SK-N-SH treated with all-trans-retinoic acid at 6 μM for 48 hours (cell line): ENCODE results near the gene GPC6.
A peak's percentile ranks its signal among the peaks of the same experiment; 100 is the strongest.

ENCODE experiments used
- ATAC-seq: fragments of 200-7000 bp; cut with Tn5 transposase; 3 replicates; pipeline ENCODE4 v1.9.1; 2020; ENCODE audit warnings: mild to moderate bottlenecking, moderate library complexity
- ARNTL ChIP-seq: fragments of 450-650 bp; formaldehyde crosslinking; IDR thresholded peaks from 2 replicates; pipeline ENCODE4 v1.5.0; 2020; ENCODE audit warnings: low read depth, mild to moderate bottlenecking, moderate library complexity, borderline replicate concordance
- BACH2 ChIP-seq: fragments of 250-450 bp; sonication (Bioruptor Pico); IDR thresholded peaks from 2 replicates; pipeline ENCODE4 v1.9.0; 2021; ENCODE audit warnings: mild to moderate bottlenecking, borderline replicate concordance
- CSDC2 ChIP-seq: fragments of 250-450 bp; sonication (Bioruptor Pico); IDR thresholded peaks from 2 replicates; pipeline ENCODE4 v1.5.0; 2020; ENCODE audit warnings: mild to moderate bottlenecking, moderate library complexity
- ESRRG ChIP-seq: fragments of 250-450 bp; sonication (Bioruptor Pico); IDR thresholded peaks from 2 replicates; pipeline ENCODE4 v1.6.1; 2021; ENCODE audit warnings: mild to moderate bottlenecking
- GLIS3 ChIP-seq: fragments of 250-450 bp; sonication (Bioruptor Pico); IDR thresholded peaks from 2 replicates; pipeline ENCODE4 v1.5.0; 2020; ENCODE audit warnings: mild to moderate bottlenecking, moderate library complexity
- ISL1 ChIP-seq: fragments of 250-450 bp; sonication (Bioruptor Pico); IDR thresholded peaks from 2 replicates; pipeline ENCODE4 v2.1.2; 2022; ENCODE audit warnings: mild to moderate bottlenecking, moderate library complexity
- OSR1 ChIP-seq: fragments of 250-450 bp; sonication (Bioruptor Pico); IDR thresholded peaks from 2 replicates; pipeline ENCODE4 v1.8.0; 2022; ENCODE audit warnings: moderate library complexity, mild to moderate bottlenecking, inconsistent platforms
- PPARA ChIP-seq: fragments of 250-450 bp; sonication (Bioruptor Pico); IDR thresholded peaks from 2 replicates; pipeline ENCODE4 v1.5.0; 2020; ENCODE audit warnings: mild to moderate bottlenecking, borderline replicate concordance
- RARB ChIP-seq: fragments of 250-450 bp; sonication (Bioruptor Pico); IDR thresholded peaks from 2 replicates; pipeline ENCODE4 v1.8.0; 2021; ENCODE audit warnings: mild to moderate bottlenecking, moderate library complexity
- SNAI2 ChIP-seq: fragments of 250-450 bp; sonication (Bioruptor Pico); IDR thresholded peaks from 2 replicates; pipeline ENCODE4 v1.5.0; 2020; ENCODE audit warnings: mild to moderate bottlenecking, moderate library complexity
- TCF4 ChIP-seq: fragments of 250-450 bp; sonication (Bioruptor Pico); IDR thresholded peaks from 2 replicates; pipeline ENCODE4 v1.8.0; 2021; ENCODE audit warnings: mild to moderate bottlenecking, moderate library complexity, borderline replicate concordance
- TOX ChIP-seq: fragments of 250-450 bp; sonication (Bioruptor Pico); IDR thresholded peaks from 2 replicates; pipeline ENCODE4 v1.8.0; 2021; ENCODE audit warnings: mild to moderate bottlenecking, moderate library complexity, borderline replicate concordance
- ZC3H10 ChIP-seq: fragments of 250-450 bp; sonication (Bioruptor Pico); IDR thresholded peaks from 2 replicates; pipeline ENCODE4 v1.5.1; 2021; ENCODE audit warnings: mild to moderate bottlenecking, moderate library complexity
- ZFP3 ChIP-seq: fragments of 250-450 bp; sonication (Bioruptor Pico); IDR thresholded peaks from 2 replicates; pipeline ENCODE4 v1.5.0; 2020; ENCODE audit warnings: mild to moderate bottlenecking, moderate library complexity
- ZFP30 ChIP-seq: fragments of 450-650 bp; formaldehyde crosslinking; IDR thresholded peaks from 2 replicates; pipeline ENCODE4 v1.5.0; 2022; ENCODE audit warnings: mild to moderate bottlenecking, moderate library complexity
- ZNF565 ChIP-seq: fragments of 450-650 bp; formaldehyde crosslinking; conservative IDR thresholded peaks from 2 replicates; pipeline ENCODE4 v1.5.0; 2020; ENCODE audit warnings: low read depth, mild to moderate bottlenecking, moderate library complexity
- ZNF70 ChIP-seq: fragments of 450-650 bp; formaldehyde crosslinking; IDR thresholded peaks from 2 replicates; pipeline ENCODE4 v1.5.0; 2020; ENCODE audit warnings: mild to moderate bottlenecking, moderate library complexity
- ZNF8 ChIP-seq: fragments of 450-650 bp; formaldehyde crosslinking; IDR thresholded peaks from 2 replicates; pipeline ENCODE4 v1.5.0; 2020; ENCODE audit warnings: mild to moderate bottlenecking, moderate library complexity
- TF ChIP-seq, protein P1 (sequence below): fragments of 250-450 bp; sonication (Bioruptor Pico); IDR thresholded peaks from 2 replicates; pipeline ENCODE4 v1.8.0; 2021; ENCODE audit warnings: low read depth, mild to moderate bottlenecking, moderate library complexity, borderline replicate concordance
- TF ChIP-seq, protein P2 (sequence below): fragments of 250-450 bp; sonication (Bioruptor Pico); IDR thresholded peaks from 2 replicates; pipeline ENCODE4 v1.5.1; 2021; ENCODE audit warnings: mild to moderate bottlenecking, moderate library complexity
- TF ChIP-seq, protein P3 (sequence below): fragments of 250-450 bp; sonication (Bioruptor Pico); IDR thresholded peaks from 2 replicates; pipeline ENCODE4 v1.5.1; 2020; ENCODE audit warnings: low read depth, mild to moderate bottlenecking, moderate library complexity
- TF ChIP-seq, protein P4 (sequence below): fragments of 250-450 bp; sonication (Bioruptor Pico); IDR thresholded peaks from 2 replicates; pipeline ENCODE4 v1.8.0; 2020; ENCODE audit warnings: mild to moderate bottlenecking, moderate library complexity, borderline replicate concordance

Gene GPC6

DNA sequence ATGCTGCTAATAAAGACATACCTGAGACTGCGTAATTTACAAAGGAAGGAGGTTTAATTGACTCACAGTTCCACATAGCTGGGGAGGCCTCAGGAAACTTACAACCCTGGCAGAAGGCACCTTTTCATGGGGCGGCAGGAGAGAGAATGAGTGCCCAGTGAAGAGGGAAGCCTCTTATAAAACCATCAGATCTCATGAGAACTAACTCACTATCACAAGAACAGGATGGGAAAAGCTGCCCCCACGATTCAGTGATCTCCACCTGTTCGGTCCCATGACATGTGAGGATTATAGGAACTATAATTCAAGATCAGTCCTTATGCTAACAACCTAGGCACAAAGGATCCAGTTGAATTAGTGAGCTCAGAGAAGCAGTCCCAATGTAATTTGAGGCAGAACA lies 59.4 kb downstream of the GPC6 start:
- TF ChIP-seq ISL1 (CRISPR knock-in tag) (no peak), PPARA (CRISPR knock-in tag) (0 out of 2 replicates have a peak, but pooled peaks have one; percentile 8)
- no peak for ATAC-seq

DNA sequence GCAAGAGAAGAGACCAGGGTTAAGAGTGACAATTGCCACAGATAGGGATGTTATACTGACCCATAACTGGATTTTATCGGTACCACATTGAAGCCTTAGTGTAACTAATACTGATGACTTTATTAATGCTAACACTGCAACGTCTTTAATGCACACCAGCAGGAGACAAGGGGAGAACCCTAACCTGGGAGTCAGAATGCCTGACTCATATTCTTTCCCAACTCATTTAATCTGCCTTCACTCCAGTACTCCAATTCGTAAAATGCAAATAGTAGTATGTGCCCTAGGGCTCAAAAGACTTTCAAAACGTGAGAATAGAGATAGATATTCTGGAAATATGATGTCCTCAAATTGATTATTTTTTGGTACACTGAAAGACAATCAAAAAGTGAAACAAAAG lies 62.4 kb downstream of the GPC6 start:
- no peak for ATAC-seq
- no peak for TF ChIP-seq ZNF565
- TF ChIP-seq, protein P1, sequence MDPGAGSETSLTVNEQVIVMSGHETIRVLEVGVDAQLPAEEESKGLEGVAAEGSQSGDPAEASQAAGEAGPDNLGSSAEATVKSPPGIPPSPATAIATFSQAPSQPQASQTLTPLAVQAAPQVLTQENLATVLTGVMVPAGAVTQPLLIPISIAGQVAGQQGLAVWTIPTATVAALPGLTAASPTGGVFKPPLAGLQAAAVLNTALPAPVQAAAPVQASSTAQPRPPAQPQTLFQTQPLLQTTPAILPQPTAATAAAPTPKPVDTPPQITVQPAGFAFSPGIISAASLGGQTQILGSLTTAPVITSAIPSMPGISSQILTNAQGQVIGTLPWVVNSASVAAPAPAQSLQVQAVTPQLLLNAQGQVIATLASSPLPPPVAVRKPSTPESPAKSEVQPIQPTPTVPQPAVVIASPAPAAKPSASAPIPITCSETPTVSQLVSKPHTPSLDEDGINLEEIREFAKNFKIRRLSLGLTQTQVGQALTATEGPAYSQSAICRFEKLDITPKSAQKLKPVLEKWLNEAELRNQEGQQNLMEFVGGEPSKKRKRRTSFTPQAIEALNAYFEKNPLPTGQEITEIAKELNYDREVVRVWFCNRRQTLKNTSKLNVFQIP (CRISPR knock-in tag) = no peak
- TF ChIP-seq, all 23 proteins: peak for 0

DNA sequence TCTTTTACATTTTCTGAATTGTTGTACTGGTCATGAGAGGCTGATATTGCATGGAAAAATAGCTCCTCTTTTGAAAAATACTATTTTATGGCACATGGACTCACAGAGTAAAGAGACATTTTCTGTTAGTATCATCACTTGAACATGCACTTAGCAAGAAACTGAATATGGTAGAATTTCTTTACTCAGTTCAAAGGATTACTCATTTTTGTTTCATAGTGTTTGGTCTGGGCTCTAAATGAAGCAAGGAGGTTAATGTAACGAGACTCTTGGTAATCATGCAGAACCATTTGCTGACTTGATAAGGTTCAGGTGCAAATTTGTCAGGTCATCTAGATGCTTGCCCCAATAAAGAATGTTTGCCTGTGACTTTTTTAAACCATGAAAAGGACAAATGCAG lies 63.2 kb downstream of the GPC6 start:
- TF ChIP-seq BACH2 (CRISPR knock-in tag) = no peak
- TF ChIP-seq TOX = no peak
- no peak for TF ChIP-seq TCF4 (CRISPR knock-in tag)
- no peak for TF ChIP-seq ZFP3 (CRISPR knock-in tag)
- TF ChIP-seq, protein P2, sequence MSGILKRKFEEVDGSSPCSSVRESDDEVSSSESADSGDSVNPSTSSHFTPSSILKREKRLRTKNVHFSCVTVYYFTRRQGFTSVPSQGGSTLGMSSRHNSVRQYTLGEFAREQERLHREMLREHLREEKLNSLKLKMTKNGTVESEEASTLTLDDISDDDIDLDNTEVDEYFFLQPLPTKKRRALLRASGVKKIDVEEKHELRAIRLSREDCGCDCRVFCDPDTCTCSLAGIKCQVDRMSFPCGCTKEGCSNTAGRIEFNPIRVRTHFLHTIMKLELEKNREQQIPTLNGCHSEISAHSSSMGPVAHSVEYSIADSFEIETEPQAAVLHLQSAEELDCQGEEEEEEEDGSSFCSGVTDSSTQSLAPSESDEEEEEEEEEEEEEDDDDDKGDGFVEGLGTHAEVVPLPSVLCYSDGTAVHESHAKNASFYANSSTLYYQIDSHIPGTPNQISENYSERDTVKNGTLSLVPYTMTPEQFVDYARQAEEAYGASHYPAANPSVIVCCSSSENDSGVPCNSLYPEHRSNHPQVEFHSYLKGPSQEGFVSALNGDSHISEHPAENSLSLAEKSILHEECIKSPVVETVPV = no peak
- no peak for TF ChIP-seq GLIS3 (CRISPR knock-in tag)
- TF ChIP-seq ESRRG (CRISPR knock-in tag) = no peak
- no peak for TF ChIP-seq ZFP30
- TF ChIP-seq ZNF70 (CRISPR knock-in tag) = no peak
- ATAC-seq = no peak

DNA sequence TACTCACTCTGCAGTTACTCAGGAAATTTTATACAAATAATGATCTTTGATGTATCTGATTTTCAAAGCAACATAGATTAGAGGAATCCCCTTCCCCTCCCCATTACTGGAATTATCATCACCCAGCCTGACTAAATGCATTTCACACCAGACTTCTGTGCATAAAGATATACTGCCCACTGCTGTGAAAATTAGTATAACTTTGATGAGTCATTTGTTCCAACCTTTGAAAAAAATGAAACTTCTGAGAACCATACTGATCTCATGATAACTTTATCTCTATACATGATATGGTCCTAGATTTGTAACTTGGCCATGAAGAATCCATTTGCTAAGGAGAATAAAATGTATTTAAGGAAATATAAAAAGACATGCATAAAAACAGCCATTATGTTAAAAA lies 63.9 kb downstream of the GPC6 start:
- ATAC-seq = no peak
- TF ChIP-seq, protein P2 = no peak
- TF ChIP-seq ARNTL (CRISPR knock-in tag) (no peak), TOX (no peak), PPARA (CRISPR knock-in tag) (no peak)
- TF ChIP-seq, protein P3, sequence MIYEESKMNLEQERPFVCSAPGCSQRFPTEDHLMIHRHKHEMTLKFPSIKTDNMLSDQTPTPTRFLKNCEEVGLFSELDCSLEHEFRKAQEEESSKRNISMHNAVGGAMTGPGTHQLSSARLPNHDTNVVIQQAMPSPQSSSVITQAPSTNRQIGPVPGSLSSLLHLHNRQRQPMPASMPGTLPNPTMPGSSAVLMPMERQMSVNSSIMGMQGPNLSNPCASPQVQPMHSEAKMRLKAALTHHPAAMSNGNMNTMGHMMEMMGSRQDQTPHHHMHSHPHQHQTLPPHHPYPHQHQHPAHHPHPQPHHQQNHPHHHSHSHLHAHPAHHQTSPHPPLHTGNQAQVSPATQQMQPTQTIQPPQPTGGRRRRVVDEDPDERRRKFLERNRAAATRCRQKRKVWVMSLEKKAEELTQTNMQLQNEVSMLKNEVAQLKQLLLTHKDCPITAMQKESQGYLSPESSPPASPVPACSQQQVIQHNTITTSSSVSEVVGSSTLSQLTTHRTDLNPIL (CRISPR knock-in tag) = no peak

DNA sequence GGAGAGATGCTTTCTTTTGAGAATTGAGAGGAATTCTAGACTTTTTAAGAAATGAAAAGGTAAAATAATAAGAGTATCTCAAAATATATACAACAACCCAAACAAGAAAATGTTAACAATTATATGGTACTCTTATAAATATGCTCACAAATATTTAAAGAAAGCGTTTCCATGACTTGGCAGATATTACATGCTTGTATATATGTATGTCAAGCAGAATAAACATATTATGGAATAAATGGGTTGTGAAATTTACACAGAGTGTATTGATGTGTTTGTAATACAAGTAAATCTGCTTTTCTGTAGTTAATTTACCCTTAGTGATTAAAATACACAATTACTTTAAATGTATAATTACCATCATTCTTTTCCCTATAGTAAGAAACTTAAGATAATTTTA lies 65.8 kb downstream of the GPC6 start:
- TF ChIP-seq, protein P2 = no peak
- no peak for TF ChIP-seq OSR1
- TF ChIP-seq CSDC2 (CRISPR knock-in tag) = no peak
- no peak for TF ChIP-seq ARNTL (CRISPR knock-in tag)
- TF ChIP-seq TOX = no peak
- no peak for TF ChIP-seq ESRRG (CRISPR knock-in tag)
- ATAC-seq = no peak

DNA sequence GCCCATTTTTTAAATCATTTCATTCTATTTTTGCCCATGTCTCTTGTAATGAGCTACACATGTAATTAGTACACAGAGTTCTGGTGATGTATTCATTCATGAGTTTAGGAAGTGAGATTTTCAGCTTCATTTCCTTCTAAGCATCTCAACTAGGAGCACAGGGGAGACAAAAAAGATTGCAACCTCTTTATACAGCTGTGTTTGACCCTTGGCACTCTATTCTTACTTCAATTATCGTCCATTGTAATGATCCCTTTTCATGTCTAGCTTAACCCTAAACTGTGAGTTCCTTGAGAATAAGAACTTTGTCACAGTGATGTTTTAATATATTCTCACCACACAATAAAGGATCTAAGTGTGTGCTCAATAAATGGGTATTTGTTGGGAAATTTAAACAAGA lies 67.1 kb downstream of the GPC6 start:
- ATAC-seq = no peak
- TF ChIP-seq GLIS3 (CRISPR knock-in tag) (no peak), TCF4 (CRISPR knock-in tag) (no peak), ZNF565 (no peak), ESRRG (CRISPR knock-in tag) (no peak), ISL1 (CRISPR knock-in tag) (no peak), RARB (CRISPR knock-in tag) (no peak), ZC3H10 (no peak), SNAI2 (no peak), ARNTL (CRISPR knock-in tag) (no peak), ZFP3 (CRISPR knock-in tag) (no peak), PPARA (CRISPR knock-in tag) (no peak), TOX (no peak), OSR1 (no peak), ZNF8 (CRISPR knock-in tag) (no peak), CSDC2 (CRISPR knock-in tag) (no peak)
- TF ChIP-seq, protein P1 (CRISPR knock-in tag) = no peak
- TF ChIP-seq, protein P4, sequence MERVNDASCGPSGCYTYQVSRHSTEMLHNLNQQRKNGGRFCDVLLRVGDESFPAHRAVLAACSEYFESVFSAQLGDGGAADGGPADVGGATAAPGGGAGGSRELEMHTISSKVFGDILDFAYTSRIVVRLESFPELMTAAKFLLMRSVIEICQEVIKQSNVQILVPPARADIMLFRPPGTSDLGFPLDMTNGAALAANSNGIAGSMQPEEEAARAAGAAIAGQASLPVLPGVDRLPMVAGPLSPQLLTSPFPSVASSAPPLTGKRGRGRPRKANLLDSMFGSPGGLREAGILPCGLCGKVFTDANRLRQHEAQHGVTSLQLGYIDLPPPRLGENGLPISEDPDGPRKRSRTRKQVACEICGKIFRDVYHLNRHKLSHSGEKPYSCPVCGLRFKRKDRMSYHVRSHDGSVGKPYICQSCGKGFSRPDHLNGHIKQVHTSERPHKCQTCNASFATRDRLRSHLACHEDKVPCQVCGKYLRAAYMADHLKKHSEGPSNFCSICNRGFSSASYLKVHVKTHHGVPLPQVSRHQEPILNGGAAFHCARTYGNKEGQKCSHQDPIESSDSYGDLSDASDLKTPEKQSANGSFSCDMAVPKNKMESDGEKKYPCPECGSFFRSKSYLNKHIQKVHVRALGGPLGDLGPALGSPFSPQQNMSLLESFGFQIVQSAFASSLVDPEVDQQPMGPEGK = no peak
